ENCODE data around the gene DMD.

GRCh38 chrX:31934015-31934414 is 1277.3 kb downstream of the DMD start:
- TF ChIP-seq EZH2 (IDR thresholded peaks at IDR 0.05; ENCODE audit: insufficient read depth, low read length) (no peak), CTCF (IDR thresholded peaks at IDR 0.05; ENCODE audit: insufficient read depth, low read depth, low read length) (no peak)

All from astrocyte (in vitro differentiated cells and primary cell).